GM11168 (cell line): ENCODE data around the gene SSH3.

ENCODE experiments used
- in situ Hi-C: fragments of 300-500 bp; cut with MboI; formaldehyde crosslinking; loops from one replicate; pipeline ENCODE4 v1.12.0; 2022; ENCODE audit warnings: low sequenced_read_pairs; ENCODE audit not compliant: unreplicated experiment

Gene SSH3

DNA sequence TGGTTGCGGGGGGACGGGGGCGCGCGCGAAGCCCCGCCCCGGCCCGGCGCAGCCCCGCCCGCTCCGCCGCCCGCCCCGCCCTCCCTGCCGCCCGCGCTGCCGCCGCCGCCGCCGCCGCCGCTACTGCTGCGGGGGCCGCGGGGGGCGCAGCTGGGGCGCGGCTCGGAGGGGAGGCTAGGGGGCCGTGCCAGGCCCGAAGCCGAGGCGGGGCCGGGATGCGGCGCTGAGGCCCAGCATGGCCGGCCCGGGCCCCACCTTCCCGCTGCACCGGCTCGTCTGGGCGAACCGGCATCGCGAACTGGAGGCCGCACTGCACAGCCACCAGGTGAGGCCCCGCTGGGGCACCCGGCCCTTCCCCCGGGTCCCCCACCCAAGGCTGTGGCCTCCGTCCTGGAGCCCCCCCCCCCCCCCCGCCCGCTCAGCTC lies 14.1 kb upstream of the SSH3 start, which contains the start of gene ANKRD13D:
Gene ANKRD13D (plus strand): TSS at position 78 of the 425 bp plus-strand sequence. CDS start 158 bp downstream, at position 236.
- in situ Hi-C loops: no loop called here

DNA sequence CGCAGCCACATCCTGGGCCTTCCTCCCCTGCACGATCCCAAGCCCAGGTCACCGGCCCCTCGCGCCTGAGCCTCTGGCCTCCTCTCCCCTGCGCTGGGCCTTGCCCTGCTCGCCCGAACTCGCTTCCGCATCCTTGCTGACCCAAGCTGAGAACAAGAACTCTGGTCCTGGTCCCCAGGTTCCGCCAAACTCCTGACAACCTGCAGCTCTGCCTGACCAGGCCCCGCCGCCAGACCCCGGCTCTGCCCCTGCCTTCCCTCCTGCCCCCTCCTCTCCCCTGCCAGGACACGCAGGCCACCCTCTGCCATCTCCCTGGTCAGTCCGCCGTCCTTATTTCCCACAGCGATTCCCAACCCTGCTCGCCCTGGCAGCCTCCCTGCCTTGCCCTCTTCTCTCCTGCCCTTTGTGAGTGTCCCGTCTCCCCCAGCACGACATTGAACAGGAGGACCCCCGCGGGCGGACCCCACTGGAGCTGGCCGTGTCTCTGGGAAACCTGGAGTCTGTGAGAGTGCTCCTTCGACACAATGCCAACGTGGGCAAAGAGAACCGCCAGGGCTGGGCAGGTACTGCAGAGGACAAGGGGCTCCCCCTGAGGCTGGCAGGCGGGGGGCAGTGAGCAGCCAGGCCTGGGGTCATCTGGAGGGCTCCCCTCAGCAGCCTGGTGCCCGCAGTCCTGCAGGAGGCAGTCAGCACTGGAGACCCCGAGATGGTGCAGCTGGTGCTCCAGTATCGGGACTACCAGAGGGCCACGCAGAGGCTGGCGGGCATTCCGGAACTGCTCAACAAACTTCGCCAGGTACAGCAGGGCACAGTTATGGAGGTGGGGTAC lies 13.5 kb upstream of the SSH3 start:
- in situ Hi-C loops: no loop called here

DNA sequence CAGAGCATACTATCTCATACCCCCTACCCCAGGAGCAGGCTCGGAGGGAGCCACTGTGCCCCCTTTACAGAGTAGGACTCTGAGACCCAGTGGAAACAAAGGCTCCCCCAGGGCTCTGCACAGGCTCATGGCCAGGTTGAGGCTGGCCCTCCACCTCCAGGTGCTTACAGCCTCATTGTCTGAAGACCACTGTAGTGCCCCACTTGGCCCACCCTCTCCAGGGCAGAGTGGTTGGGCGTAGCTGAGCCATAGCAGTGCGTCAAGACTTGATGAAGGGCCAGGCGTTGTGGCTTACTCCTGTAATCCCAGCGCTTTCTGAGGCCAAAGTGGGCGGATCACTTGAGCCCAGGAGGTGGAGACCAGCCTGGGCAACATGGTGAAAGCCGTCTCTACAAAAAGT lies 12.5 kb upstream of the SSH3 start:
- in situ Hi-C loops: no loop called here

DNA sequence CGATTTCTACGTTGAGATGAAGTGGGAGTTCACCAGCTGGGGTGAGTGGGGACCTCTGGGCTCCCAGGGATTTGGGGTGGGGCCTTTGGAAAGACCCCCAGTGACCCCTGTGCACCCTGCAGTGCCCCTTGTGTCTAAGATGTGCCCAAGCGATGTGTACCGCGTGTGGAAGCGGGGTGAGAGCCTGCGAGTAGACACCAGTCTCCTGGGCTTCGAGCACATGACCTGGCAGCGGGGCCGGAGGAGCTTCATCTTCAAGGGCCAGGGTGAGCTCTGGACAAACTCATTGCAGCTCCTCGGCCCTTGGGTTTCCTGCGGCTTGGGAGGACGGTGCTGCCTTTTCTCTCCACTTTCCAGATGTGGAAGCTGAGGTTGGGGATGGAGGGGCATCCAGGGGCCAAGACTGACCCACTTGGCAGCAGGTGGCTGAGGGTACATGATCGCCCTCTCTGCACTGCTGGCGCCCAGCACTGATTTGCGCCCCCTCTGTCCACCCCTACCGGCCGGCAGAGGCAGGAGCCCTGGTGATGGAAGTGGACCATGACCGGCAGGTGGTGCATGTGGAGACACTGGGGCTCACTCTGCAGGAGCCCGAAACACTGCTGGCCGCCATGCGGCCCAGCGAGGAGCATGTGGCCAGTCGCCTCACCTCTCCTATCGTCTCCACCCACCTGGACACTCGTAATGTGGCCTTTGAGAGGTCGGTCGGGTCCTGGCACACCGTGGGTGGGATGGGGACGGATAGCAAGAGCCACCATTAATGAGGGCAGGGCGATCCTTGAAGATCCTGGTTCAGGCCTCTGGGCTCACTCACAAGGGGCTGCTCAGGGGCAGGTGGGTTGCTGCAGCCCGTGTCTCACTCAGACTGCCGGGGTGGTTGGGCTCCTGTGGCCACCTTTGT lies 11.6 kb upstream of the SSH3 start:
- in situ Hi-C loops: no loop called here

DNA sequence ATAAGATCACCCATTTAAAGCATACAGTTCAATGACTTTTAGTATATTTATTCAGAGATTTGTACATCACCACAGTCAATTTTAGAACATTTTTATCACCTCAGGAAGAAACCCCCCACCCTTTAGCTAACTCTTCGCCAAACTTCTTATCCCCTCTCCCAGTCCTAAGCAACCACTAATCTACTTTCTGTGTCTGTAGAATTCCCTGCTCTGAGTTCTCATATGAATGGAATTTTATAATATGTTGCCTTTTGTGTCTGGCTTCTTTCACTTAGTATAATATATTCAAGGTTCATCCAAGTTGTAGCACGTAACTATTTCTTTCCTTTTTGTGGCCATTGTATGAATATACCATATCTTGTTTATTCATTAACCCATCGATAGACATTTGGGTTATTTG lies 10.7 kb upstream of the SSH3 start:
- in situ Hi-C loops: no loop called here

DNA sequence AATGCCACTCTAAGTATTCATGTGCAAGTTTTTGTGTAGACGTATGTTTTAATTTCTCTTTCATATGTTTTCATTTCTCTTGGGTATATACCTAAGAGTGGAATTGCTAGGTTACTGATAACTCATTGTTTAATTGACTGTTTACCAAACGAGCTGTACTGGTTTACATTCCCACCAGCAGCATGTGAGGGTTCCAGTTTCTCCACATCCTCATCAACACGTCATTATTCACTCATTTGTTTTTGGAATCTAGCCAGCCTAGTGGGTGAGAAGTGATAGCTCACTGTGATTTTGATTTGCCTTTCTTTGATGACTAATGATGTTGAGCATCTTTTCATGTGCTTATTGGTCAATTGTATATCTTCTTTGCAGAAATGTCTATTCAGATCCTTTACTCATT lies 10.2 kb upstream of the SSH3 start:
- in situ Hi-C loops: no loop called here

DNA sequence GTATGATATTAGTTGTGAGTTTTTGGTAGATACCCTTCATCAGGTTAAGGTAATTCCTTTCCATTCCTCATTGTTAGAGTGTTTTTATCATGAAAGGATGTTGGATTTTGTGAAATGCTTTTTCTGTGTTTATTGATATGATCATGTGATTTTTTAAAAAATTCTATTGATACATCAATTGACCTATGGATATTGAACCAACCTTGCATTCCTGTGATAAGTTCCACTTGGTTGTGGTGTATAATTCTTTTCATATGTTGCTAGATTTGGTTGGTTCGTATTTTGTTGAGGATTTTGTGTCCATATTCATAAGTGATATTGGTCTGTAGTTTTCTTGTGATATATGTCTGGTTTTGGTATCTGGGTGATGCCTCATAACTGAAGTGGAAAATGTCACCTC lies 7.5 kb upstream of the SSH3 start:
- in situ Hi-C loops: no loop called here

DNA sequence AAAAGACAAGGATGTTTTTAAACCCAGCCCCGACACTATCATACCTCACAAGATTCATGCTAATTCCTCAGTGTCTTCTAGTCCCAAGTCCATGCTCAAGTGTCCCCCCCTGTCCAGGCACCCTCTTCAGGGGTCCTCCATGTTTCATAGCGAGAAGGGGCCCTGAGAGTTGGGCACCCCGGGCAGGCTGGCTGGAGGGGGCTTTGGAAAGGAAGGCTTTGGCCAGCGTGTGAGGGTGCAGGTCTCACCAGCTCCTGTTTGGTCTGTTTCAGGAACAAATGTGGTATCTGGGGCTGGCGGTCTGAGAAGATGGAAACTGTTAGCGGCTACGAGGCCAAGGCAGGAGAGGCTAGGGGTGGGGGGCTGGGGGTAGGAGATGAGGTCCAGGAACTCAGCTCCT lies 4.5 kb upstream of the SSH3 start:
- in situ Hi-C loops: no loop called here

DNA sequence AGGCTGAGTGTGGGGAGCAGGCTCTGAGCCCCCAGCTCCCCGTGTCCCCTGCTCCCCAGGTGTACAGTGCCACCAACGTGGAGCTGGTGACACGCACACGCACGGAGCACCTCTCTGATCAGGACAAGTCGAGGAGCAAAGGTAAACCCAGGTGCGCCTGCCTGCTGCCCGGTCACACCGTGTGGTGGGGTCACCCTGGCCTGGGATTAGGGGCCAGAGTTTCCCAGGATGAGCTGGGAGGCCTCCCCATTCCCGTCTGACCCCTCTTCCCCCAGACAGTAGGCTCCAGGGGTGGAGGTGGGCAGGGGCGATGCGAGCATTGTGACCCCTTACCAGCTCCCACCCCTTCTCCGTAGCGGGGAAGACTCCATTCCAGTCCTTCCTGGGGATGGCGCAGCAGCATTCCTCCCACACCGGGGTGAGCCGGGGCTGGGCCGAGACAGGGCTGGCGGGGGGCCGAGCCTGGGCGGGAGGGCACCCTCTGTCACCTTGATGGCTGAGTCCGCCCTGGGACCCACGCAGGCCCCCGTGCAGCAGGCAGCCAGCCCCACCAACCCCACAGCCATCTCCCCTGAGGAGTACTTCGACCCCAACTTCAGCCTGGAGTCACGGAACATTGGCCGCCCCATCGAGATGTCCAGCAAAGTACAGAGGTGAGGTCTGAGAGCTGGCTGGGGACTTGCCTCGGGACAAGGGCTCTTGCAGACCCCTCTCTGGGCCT lies 3.7 kb upstream of the SSH3 start:
- in situ Hi-C loops: no loop called here

DNA sequence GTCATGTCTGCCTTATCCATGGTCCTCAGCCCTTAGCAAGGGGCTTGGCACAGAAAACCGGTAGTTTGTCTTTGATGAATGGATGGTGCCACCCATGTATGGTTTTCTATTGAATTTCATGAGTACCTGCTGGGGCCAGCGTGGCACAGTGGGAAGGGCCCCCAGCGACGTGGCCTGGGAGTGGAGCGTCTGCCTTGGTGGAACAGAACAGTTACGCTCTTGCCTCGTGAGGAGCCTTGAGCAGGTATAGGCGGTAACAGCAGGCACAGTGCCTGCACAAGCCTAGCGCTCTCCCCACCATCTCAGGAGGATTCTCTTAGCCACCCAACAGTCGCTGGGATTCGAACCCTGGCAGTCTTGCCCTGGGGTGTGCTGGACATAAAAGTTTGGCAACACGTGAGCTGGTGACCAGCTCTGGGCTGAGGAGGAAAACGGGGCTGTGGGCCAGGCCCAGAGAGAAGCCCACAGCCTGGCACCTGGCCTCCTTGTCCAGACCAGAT lies 3.0 kb upstream of the SSH3 start:
- in situ Hi-C loops: no loop called here

DNA sequence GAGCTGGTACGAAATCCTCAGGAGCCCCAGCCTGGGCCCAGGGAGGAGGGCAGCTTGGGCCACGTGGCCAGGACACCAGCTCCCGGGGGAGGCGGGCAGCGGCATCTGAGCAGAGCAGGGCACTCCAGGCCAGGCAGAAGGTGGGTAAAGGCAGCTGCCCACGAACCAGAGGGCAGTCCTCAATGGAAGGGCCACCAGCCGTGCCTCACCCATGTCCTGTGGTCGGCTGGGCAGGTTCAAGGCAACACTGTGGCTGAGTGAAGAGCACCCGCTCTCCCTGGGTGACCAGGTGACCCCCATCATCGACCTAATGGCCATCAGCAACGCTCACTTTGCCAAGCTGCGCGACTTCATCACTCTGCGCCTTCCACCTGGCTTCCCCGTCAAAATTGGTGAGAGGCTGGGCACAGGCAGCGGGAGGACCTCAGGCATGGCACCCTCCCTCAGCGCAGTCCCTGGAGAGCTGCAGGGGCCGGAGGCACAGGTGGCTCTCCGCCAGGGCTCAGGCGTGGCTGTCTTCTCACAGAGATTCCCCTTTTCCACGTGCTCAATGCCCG lies 2.5 kb upstream of the SSH3 start:
- in situ Hi-C loops: no loop called here

DNA sequence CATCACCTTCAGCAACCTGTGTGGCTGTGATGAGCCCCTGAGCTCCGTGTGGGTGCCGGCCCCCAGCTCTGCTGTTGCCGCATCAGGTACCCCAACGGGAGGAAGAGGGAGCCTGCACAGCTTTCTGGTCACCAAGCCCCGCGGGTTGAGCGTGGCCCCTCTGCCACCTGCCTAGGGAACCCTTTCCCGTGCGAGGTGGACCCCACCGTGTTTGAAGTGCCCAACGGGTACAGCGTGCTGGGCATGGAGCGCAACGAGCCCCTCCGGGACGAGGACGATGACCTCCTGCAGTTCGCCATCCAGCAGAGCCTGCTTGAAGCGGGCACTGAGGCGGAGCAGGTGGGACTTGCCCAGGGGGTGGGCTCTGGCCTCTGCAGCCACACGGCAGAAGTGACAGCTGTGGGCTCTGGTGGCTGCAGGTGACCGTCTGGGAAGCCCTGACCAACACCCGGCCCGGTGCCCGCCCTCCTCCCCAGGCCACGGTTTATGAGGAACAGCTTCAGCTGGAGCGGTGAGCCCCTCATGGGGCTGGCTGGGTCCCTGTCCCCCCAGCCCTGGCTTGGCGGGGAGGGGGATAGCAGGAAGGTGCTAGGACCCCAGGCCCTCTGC lies 1.9 kb upstream of the SSH3 start:
- in situ Hi-C loops: no loop called here

DNA sequence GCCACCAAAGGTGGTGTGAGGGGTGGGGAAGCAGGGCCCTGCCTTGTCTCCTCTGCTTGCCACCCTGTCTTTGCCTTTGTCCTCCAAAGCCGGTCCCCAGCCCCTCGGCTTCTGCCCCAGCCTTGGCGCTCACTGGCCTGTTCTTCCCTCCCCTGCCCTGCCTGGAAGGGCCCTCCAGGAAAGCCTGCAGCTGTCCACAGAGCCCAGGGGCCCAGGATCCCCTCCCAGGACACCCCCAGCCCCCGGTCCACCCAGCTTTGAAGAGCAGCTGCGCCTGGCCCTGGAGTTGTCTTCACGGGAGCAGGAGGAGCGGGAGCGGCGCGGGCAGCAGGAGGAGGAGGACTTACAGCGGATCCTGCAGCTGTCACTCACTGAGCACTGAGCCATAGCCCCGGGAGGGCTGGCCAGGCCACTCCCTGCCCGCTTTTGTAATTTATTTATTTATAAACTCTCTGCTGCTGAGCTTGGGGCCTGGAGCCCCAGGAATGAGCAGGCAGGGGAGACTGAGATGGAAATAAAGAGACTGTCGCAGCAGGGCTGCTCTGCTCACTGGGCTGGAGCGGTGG lies 1.3 kb upstream of the SSH3 start:
- in situ Hi-C loops: no loop called here

DNA sequence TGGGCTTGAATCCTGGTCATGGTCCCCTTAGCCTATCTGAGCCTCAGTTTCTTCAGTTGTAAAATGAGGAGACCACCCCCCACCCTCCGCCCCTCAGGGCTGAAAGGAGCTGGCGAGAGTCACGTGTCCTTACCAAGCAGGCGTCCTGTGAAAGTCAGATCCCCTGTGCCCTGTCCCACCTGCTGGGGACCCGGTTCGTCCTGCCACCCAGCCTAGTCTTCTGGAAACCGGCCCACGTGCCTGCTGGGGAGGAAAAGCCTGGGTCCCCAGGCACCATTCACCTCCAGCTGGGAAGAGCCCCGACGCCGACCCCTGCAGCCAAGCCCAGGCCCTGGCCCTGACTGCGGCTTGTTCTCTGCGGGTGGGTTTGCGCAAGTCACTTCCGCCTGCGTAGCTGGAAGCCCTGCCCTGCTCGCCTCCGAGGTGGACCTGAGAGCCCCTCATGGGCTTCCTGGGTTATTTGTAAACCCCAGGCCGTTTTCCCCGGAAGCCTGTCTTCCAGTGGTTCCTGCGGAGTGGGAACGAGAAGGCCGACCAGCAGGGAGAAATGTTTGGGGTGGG lies 679 bp upstream of the SSH3 start:
- in situ Hi-C loops: no loop called here

DNA sequence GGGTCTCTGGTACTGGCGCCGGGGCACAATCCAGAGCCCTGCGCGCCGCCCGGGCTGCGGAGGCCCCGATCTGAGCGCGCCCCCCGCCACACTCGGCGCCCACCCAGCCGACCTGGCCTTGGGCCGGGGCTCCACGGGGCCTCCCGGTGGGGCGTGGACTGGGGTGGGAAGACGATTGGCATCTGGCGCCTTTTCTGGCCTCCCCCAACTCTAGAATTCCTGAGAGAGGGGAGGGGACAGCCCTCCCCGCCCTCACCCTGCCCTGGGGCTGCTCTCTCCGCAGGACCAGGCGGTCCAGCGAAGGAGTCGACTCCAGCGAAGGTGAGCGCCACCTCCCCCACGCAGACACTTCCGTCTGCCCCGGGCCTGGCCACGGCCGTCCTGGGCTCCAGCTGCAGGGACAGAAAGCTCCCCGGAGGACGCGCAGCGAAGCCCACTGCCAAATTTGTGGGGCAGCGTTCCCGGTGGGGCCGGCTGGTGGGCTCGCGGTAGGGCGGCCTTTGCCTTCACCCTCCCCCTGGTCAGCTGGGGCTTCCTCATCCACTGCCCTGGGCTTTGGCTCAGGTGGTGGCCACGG lies 593 bp downstream of the SSH3 start:
- in situ Hi-C loops: no loop called here

DNA sequence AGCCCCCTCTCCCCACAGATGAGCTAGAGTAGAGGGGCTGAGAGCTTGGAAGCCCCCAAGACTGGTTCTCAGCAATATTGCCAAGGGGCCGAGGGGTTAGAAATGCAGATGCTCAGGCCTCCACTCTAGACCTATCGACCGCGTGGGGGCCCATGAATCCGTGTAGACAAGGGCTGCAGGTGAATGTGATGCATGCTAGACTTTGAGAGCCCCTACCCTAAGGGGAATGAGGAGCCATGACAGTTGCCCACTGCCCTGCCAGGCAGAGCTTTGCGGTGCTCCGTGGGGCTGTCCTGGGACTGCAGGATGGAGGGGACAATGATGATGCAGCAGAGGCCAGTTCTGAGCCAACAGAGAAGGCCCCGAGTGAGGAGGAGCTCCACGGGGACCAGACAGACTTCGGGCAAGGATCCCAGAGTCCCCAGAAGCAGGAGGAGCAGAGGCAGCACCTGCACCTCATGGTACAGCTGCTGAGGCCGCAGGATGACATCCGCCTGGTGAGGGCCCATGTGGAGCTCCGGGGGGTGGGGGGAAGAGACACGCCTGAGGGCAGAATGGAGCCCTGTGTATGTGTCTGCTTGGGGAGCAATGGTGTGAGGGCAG lies 1.3 kb downstream of the SSH3 start:
- in situ Hi-C loops: no loop called here

DNA sequence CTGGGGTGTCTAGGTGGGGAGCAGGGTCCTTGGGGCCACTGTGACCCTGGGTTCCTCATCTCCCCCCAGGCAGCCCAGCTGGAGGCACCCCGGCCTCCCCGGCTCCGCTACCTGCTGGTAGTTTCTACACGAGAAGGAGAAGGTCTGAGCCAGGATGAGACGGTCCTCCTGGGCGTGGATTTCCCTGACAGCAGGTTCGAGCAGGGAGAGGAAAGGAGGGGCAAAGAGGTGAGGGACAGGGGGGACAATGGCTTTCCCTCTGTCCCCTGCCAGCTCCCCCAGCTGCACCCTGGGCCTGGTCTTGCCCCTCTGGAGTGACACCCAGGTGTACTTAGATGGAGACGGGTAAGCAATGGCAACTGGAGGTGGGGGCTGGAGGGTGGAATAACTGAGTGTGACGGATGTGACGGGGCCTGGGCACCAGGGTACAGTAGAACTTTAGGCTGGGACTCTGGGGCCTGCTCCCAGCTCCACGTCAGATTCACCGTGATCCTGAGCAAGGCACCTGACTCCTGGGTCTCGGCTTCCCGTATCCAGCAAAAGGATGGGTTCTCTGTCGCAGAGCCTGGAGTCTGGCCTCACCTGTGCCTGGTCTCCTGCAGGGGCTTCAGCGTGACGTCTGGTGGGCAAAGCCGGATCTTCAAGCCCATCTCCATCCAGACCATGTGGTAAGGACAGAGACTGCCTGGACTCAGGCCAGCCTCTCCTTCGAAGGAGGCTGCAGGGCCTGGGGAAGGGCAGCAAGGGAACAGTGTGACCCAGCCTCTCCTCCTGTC lies 3.6 kb downstream of the SSH3 start:
- in situ Hi-C loops: no loop called here

DNA sequence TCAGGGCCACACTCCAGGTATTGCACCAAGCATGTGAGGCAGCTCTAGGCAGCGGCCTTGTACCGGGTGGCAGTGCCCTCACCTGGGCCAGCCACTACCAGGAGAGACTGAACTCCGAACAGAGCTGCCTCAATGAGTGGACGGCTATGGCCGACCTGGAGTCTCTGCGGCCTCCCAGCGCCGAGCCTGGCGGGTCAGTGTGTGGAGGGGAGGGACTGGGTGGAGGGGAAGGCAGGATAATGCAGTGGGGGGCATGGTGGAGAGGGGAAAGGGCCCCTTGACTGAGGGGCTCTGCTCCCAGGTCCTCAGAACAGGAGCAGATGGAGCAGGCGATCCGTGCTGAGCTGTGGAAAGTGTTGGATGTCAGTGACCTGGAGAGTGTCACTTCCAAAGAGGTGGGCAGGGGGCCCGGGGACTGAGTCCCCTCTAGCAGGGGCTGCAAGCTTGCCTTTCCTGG lies 4.2 kb downstream of the SSH3 start:
- in situ Hi-C loops: no loop called here
